ENCODE results near the gene CRYL1. TPM values are rescaled to one million over a fixed set of nuclear protein-coding genes. Genes with fewer than 3 reads are reported as not detected.

The CRYL1 gene
- total and polyA plus RNA-seq, 2 of the 8 experiments (the other 6 are each of a cell fraction or from before 2014, with no cell fraction given) = 1.9 to 6.4 TPM

- Histone ChIP-seq H3K4ac (replicated peaks; ENCODE audit: insufficient read length, low read depth, low read length) (peak overlapping the region; percentile 69), H3K9me3 (ENCODE audit: insufficient read depth in 2 of 2, low read depth in 1 of 2, low read length in 1 of 2) (0 out of 4 replicates have a peak, but pooled peaks cover 0 to 8% of the 10 kb centered on the region in 2 experiments), H3K27ac (ENCODE audit: low read depth, low read length) (no peak overlapping the region), H3K9ac (replicated peaks in 1 of 4; ENCODE audit: extremely low read depth in 1 of 4, low read depth in 3 of 4, low read length in 3 of 4) (no peak overlapping the region), H3K27me3 (replicated peaks in 1 of 4; ENCODE audit: control insufficient read depth in 3 of 4, extremely low read depth in 1 of 4, insufficient read depth in 3 of 4, low read length in 3 of 4) (no peaks in the 10 kb centered on the region), H2BK120ac (replicated peaks; ENCODE audit: low read depth, low read length) (no peak overlapping the region), H3K23me2 (ENCODE audit: low read depth, low read length) (peaks cover 13% of the 10 kb centered on the region), H2AFZ (ENCODE audit: low read length) (no peak overlapping the region), H4K20me1 (replicated peaks in 1 of 2; ENCODE audit: control insufficient read depth in 1 of 2, insufficient read depth in 2 of 2, low read length in 2 of 2) (peaks cover 0 to 7% of the 10 kb centered on the region in 2 experiments), H3K79me2 (ENCODE audit: control insufficient read depth in 1 of 2, insufficient read depth in 2 of 2, low read length in 2 of 2) (no peaks in the 10 kb centered on the region), H2BK5ac (ENCODE audit: low read depth, low read length) (no peak overlapping the region), H3K4me3 (ENCODE audit: extremely low read depth in 1 of 4, insufficient read depth in 2 of 4, low read depth in 3 of 4, low read length in 4 of 4) (no peak overlapping the region), H2BK20ac (ENCODE audit: low read length) (no peak overlapping the region), H4K5ac (ENCODE audit: insufficient read length, low read depth, low read length) (no peak overlapping the region), H3K79me1 (ENCODE audit: low read depth, low read length) (no peaks in the 10 kb centered on the region), H3K36me3 (ENCODE audit: control insufficient read depth in 2 of 4, insufficient read depth in 4 of 4, low read length in 3 of 4) (no peaks in the 10 kb centered on the region), H3K56ac (replicated peaks; ENCODE audit: insufficient read length, low read depth, low read length) (peak overlapping the region; percentile 97), H4K91ac (replicated peaks; ENCODE audit: insufficient read length, low read length) (peak overlapping the region; percentile 91), H3K4me1 (replicated peaks in 1 of 4; ENCODE audit: control insufficient read depth in 3 of 4, insufficient read depth in 4 of 4, low read length in 3 of 4) (no peaks in the 10 kb centered on the region; a peak in 1 of 7 replicates), H3K18ac (ENCODE audit: extremely low read depth, low read length) (no peak overlapping the region), H3K23ac (ENCODE audit: insufficient read length) (no peak overlapping the region), H3K14ac (ENCODE audit: insufficient read length) (no peak overlapping the region), H2AK5ac (ENCODE audit: low read depth, low read length) (peak overlapping the region; percentile 57), H3K4me2 (ENCODE audit: insufficient read depth in 1 of 2, low read depth in 2 of 2, low read length in 2 of 2) (no peak overlapping the region), H2BK15ac (ENCODE audit: low read length) (0 out of 2 replicates have a peak overlapping the region, but pooled peaks have one; percentile 54), H4K8ac (ENCODE audit: extremely low read depth, insufficient read depth, low read length) (no peak overlapping the region), H2BK12ac (ENCODE audit: low read depth, low read length) (no peak overlapping the region)
- DNase-seq (ENCODE audit: low read depth in 1 of 2, low spot score in 2 of 2) (no peak), FAIRE-seq (no peak)
- WGBS, 2 experiments (ENCODE audit: extremely low coverage in 1 of 2, insufficient coverage in 1 of 2, insufficient read length in 1 of 2, insufficient replicate concordance in 2 of 2, low coverage in 1 of 2, low lambda C conversion rate in 2 of 2, missing lambda C conversion rate in 1 of 2) = 78% methylated on average over 10 of the region's 10 CpGs; no CpG with 5 or more reads in 1 of the 2 experiments
- POLR2A ChIA-PET (ENCODE audit: partially characterized antibody) = no interaction called here
- CTCF ChIA-PET (ENCODE audit: partially characterized antibody) = interaction anchor here (1.1 to 5.5 kb wide), 6 partner anchors 8 to 447 kb away, joined by 3 to 54 read pairs (median 6); no protein-coding TSS in a partner anchor
- TF ChIP-seq SAP30 (IDR thresholded peaks at IDR 0.05; ENCODE audit: insufficient read depth, insufficient replicate concordance, low read length) (no peak), JUN (IDR thresholded peaks at IDR 0.05; ENCODE audit: low read depth, low read length) (no peak)
Observed at GRCh38 chr13:20497006-20497775, 28.5 kb downstream of the CRYL1 start.
